ENCODE measurements around the gene NME9. TPM values are rescaled to one million over a fixed set of nuclear protein-coding genes. Genes with fewer than 3 reads are reported as not detected.

NME9 gene
- total and polyA plus RNA-seq, 8 donors: 0.13 to 0.55 TPM; not detected in 6

- H3K36me3 ChIP-seq: no peaks in the 10 kb centered on the region
- peak within 1 kb of the TSS; percentile 81 to 94 (median 87) for H3K27ac ChIP-seq
- H3K9me3 ChIP-seq: no peaks in the 10 kb centered on the region
- peaks cover 0 to 12% (median 0%) of the 10 kb centered on the region in 3 donors for H3K27me3 ChIP-seq
- WGBS, 5 donors: 0 to 1% (median 1%) methylated on average over 39 to 93 of the region's 93 CpGs
- peaks cover 0 to 42% (median 26%) of the 10 kb centered on the region in 4 donors for H3K4me1 ChIP-seq
- TF ChIP-seq EP300 (IDR thresholded peaks at IDR 0.05) (no peak), POLR2AphosphoS5 (IDR thresholded peaks at IDR 0.05) (peak in 2 of 3 donors; percentile 20 to 45), CTCF (IDR thresholded peaks at IDR 0.05) (peak in 2 of 7 experiments; percentile 10 to 14)
- H3K4me3 ChIP-seq: peak within 1 kb of the TSS; percentile 79 to 89 (median 82)
- peak; percentile 79 to 88 for DNase-seq
- intact Hi-C loops (cut with DNase I; ENCODE audit: low total_unique reads): no loop called here
Observed at GRCh38 chr3:138347960-138348753, 18.5 kb upstream of the NME9 start, which contains the start of gene MRAS. TSS of gene MRAS (plus strand) at chr3:138348579. CDS start at chr3:138372884, 24,305 bp downstream.

- H3K4me3 ChIP-seq: no peak overlapping the region
- 23 to 72% (median 37%) methylated on average over 1 of the region's 1 CpG for WGBS, 5 donors
- intact Hi-C loops (cut with DNase I; ENCODE audit: low total_unique reads): no loop called here
Observed at GRCh38 chr3:138344754-138345153, 15.1 kb upstream of the NME9 start.

GRCh38 chr3:138340511-138340910, 10.9 kb upstream of the NME9 start:
- DNase-seq: no peak
- no peak for TF ChIP-seq POLR2AphosphoS5 (IDR thresholded peaks at IDR 0.05)
- TF ChIP-seq POLR2A (IDR thresholded peaks at IDR 0.05): no peak
- TF ChIP-seq CTCF (IDR thresholded peaks at IDR 0.05): no peak
- no peak for TF ChIP-seq EP300 (IDR thresholded peaks at IDR 0.05)
- Histone ChIP-seq H3K4me3 (no peak overlapping the region), H3K9me3 (no peaks in the 10 kb centered on the region), H3K27me3 (no peaks in the 10 kb centered on the region), H3K27ac (no peak overlapping the region), H3K36me3 (no peaks in the 10 kb centered on the region), H3K4me1 (no peaks in the 10 kb centered on the region)
- intact Hi-C loops (cut with DNase I; ENCODE audit: low total_unique reads): no loop called here
- WGBS, 5 donors: 78 to 92% (median 86%) methylated on average over 3 to 5 of the region's 5 CpGs

More at GRCh38 chr3:138344754-138345153, 15.1 kb upstream of the NME9 start:
- Histone ChIP-seq H3K27me3 (peaks cover 0 to 12% (median 0%) of the 10 kb centered on the region in 3 donors), H3K9me3 (no peaks in the 10 kb centered on the region), H3K36me3 (no peaks in the 10 kb centered on the region), H3K27ac (no peak overlapping the region), H3K4me1 (peaks cover 0 to 24% (median 17%) of the 10 kb centered on the region in 4 donors)
- DNase-seq: peak in 1 of 2 donors; percentile 29
- TF ChIP-seq POLR2AphosphoS5 (IDR thresholded peaks at IDR 0.05) (no peak), POLR2A (IDR thresholded peaks at IDR 0.05) (no peak), CTCF (IDR thresholded peaks at IDR 0.05) (no peak), EP300 (IDR thresholded peaks at IDR 0.05) (no peak)

- H3K4me1 ChIP-seq: no peaks in the 10 kb centered on the region
- H3K27me3 ChIP-seq: no peaks in the 10 kb centered on the region
- no peak overlapping the region for H3K27ac ChIP-seq
- no peak for DNase-seq
- no peaks in the 10 kb centered on the region for H3K9me3 ChIP-seq
- WGBS, 5 donors: 87 to 94% (median 92%) methylated on average over 5 of the region's 5 CpGs
- H3K36me3 ChIP-seq: no peaks in the 10 kb centered on the region
- intact Hi-C loops (cut with DNase I; ENCODE audit: low total_unique reads): no loop called here
- no peak for TF ChIP-seq EP300 (IDR thresholded peaks at IDR 0.05)
- no peak for TF ChIP-seq CTCF (IDR thresholded peaks at IDR 0.05)
- no peak for TF ChIP-seq POLR2A (IDR thresholded peaks at IDR 0.05)
- TF ChIP-seq POLR2AphosphoS5 (IDR thresholded peaks at IDR 0.05): no peak
- no peak overlapping the region for H3K4me3 ChIP-seq
Observed at GRCh38 chr3:138338811-138339210, 9.2 kb upstream of the NME9 start.

Data from stomach (tissue), 9 donors.